Hypothalamus (tissue), 51 donors: ENCODE data around the gene MYPN.

Experiments used
- DNase-seq, 51 donors: peaks; one replicate each; lab custom pipeline; 2025; lab: John Stamatoyannopoulos, UW

The MYPN gene

GRCh38 chr10:68092512-68092911 is 16.8 kb upstream of the MYPN start:
- DNase-seq: no peak

- DNase-seq: no peak
Observed at GRCh38 chr10:68095153-68095552, 14.1 kb upstream of the MYPN start.

GRCh38 chr10:68096913-68097516 is 12.3 kb upstream of the MYPN start:
- DNase-seq: peak in 12 of 51 donors; percentile 1 to 55 (median 19)

DNA sequence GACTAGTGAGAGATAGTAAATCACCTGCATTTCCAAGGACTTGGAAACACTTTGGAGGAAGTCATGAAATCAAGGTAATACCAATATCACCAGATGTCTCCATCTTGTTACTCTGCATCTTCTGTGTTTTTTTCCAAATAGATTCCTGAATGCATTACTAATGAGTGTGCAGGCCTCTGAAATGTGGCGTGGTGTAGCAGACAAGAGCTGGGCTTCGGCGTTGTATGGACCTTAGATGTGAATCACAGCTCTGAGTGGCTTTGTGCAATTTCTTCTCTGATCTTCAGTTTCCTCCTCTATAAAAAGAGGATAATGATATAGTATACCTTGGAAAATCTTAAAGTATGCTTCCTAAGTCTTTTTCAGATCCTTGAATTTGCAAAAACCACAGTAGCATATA is 9.6 kb upstream of the MYPN start:
- no peak for DNase-seq

DNA sequence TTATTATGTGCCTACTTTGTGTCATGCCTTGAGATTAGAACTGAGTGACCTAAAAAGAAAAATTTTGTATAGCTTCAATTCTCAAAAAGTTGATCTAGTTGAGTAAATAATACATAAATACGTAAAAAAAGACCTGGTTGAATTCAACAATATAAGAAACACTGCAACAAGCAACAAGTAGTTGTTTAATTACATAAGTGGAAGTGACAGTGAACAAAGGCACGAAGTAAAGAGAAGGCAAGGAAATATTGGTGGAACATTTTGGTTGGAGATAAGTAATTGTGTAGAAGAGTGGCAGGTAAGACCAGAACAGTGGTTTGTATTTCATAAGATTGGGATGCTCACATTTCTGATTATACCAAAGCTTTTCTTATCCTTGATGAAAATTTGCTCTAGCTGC is 8.2 kb upstream of the MYPN start:
- DNase-seq: no peak

DNA sequence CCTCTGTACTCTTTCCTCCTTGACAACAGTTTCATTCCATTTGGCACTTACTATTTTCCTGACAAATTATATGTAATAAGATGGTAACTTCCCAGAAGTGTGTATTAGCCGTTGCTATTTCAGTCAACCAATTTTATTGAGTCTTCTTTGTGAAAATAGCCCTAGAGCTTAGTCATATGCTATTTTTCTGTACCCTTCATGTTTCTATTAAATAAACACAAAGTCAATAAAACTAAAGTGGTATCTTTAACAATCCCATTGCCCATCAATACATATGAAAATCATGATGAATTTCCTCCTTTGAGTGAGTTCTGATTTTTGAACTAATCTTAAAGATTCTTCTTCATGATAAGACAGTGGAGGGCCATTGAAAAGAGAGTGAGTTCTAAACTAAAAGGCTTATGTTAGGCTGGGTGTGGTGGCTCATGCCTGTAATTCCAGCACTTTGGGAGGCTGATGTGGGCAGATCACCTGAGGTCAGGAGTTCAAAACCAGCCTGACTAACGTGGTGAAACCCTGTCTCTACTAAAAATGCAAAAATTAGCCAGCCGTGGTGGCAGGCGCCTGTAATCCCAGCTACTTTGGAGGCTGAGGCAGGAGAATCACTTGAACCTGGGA is 5.9 kb upstream of the MYPN start:
- no peak for DNase-seq

DNA sequence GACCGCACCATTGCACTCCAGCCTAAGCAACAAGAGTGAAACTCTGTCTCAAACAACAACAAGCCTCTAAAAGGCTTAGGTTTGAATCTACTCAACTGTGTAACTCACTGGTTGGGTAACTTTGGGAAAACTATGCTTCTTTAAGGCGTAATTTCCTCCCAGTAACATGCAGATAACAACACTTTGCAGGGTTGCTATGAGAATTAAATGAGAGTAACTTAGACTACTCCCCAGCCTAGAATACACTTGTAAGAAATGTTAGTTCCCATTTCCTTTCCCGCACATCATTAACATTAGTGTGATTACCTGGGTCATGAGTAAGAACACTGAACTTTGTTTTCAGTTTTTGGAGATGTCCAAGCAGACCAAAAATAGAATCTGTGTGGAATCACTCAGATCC is 5.4 kb upstream of the MYPN start:
- DNase-seq: no peak

GRCh38 chr10:68105820-68106219 is 3.5 kb upstream of the MYPN start:
- peak in 2 of 51 donors; percentile 0 to 23 for DNase-seq

DNA sequence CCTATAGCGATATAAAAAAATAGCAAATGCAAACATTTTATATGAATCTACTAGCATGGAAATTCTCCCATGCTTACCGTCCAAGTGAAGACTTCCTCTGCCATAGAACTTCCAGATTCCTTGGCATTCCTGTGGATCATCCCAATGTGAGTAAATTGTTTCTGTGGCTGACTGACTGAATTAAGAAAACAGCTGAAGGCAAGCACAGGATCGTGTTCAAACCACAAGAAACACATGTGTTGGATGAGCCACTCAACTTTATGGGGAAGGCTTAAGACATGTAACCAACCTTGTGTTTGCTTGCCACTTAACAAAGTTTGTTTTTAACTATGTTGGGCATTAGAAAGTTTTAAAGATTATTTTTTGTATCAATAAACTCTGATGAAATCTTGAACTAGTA is 2.6 kb upstream of the MYPN start:
- no peak for DNase-seq

DNA sequence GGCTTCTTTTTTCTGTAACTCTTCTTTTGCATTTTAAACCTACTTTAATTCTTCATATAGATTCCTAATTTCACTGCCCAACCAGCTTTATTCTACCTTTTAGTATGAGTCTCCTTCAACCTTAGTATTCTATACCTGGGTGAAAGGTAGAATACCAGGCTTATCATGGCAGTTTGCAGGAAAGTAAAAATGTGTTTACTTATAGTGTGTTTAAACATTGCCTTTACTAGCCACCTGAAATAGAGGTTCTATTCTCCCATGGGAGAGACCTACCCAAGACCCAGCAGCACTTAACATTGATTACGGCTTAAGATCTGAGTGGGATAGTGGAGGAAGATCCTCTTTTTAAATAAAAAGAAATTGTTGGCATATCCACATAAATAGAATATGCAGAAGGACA is 1.6 kb upstream of the MYPN start:
- no peak for DNase-seq

GRCh38 chr10:68108051-68108450 is 1.2 kb upstream of the MYPN start:
- DNase-seq: no peak

- no peak for DNase-seq
Observed at GRCh38 chr10:68108653-68109052, 635 bp upstream of the MYPN start.

DNA sequence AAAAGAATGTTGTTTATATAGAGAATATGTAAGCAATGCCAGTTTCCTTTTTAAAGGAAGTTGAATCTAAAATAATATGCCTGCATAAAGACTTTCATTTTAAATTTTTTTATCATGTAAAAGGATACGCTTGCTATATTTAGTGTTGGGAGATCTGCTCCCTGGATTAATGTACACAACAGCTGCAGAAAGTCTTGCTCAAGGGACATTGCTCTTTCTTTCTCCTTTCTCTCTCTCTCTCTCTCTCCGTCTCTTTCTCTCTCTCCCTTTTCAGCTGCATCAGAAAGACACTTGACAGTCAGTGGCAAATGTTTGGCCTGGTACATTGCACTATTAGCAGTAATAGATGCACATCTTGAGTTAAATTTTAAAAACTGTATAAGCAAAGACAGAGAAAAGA is 739 bp downstream of the MYPN start:
- DNase-seq: no peak

GRCh38 chr10:68111584-68111983 is 2.3 kb downstream of the MYPN start:
- DNase-seq: no peak

DNA sequence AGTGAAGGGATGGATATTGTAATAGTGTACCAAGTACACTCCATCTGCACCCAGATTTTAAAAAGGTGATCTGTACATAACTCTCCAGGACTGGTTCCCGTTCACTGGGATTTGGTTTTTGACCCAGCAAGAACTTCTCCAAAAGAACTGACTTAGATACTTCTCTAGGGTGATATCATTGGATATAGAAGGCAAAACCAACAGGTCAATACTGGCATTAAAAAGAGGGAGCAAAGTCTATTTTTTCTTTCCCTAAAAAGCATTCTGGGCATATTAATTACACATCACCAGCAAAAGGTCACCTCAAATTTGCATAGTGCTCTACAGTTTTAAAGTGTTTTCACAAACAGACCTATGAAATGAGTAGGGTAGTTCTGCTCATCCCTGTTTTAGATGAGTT is 3.5 kb downstream of the MYPN start:
- no peak for DNase-seq

GRCh38 chr10:68118657-68119056 is 9.4 kb downstream of the MYPN start:
- no peak for DNase-seq

GRCh38 chr10:68121020-68121743 is 11.9 kb downstream of the MYPN start:
- no peak for DNase-seq

- no peak for DNase-seq
Observed at GRCh38 chr10:68121852-68122251, 12.6 kb downstream of the MYPN start.

GRCh38 chr10:68124718-68125117 is 15.4 kb downstream of the MYPN start:
- no peak for DNase-seq

DNA sequence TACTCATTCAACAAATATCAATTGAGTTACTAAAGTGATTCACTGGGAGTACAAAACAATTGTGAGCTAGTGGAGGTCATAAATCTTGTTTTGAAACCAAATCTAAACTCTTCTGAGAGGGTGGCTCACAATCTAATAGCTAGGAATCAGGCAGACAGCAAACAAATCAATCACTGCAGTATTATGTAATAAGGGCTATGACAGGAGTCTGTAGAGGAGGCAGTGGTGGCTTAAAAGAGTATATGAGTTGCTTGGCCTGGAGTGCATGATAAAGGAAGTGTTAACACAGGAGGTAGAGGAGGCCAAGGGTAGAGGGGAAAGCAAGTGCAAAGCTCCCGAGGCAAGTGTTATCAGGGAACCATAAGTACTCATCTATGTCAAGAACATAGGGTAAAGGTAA is 16.5 kb downstream of the MYPN start:
- DNase-seq: no peak

DNA sequence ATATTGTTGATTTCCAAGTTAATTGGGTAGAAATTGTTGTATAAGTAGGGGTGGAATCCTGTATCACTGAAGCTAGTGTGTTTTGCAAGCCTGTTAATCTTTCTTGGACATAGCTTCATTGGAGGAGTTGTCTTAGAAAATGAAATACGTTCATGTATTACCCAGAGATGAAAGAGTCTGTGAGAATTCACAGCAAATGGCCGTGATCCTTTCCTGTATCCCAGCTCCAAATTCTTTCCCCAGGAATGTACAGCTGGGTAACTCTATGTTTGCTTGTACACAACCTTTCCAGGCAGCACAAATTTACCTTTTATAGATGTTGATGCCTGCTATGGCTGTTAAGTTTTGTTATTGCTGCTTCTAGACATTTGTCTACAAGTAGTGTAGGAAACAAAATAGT is 18.7 kb downstream of the MYPN start:
- DNase-seq: no peak

DNA sequence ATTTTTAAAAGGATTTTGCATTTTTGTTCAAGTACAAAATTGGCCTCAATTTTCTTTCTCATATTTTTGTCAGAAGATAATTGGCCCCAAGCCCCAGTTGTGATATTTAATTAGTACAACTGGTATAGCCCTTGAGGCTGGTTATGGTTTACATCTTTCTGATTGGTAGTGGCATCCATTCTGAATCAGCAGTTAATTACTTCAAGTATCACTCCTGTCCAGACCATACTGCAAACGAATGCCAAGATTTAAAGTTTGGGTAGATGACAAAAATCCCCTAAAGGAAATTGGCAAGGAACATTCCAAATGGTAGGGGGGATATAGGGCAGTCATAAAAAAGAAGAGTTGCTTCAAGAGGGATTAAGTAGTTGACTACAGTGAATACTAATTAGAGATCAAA is 23.1 kb downstream of the MYPN start:
- DNase-seq: no peak
